ENCODE data around the gene ABCF1.

ABCF1 gene

GRCh38 chr6:30601436-30601814, 30.2 kb downstream of the ABCF1 start:
- DNase-seq (ENCODE audit: low read depth, low spot score) = no peak

GRCh38 chr6:30601815-30602641, 30.8 kb downstream of the ABCF1 start:
- DNase-seq (ENCODE audit: low read depth, low spot score) = no peak

DNA sequence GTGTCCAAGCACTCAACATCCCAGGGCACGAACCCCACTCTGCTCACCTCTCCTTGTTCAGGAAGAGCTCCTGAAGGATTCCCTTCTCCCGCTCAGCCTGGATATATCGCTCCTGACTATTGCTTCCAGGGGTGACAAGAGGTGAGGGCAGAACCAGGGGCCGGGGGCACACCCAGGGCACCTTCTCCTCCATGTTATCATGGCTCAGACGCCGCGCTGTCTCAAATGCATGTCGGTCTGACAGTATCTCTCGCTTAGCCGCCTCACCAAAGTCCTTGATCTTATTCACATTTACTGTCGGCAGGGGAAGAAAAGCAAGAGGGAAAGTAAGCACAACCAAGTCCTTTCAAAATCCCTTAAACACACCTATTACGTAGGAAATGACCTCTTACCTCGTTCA, 32.7 kb downstream of the ABCF1 start:
- DNase-seq (ENCODE audit: low read depth, low spot score) = no peak

DNA sequence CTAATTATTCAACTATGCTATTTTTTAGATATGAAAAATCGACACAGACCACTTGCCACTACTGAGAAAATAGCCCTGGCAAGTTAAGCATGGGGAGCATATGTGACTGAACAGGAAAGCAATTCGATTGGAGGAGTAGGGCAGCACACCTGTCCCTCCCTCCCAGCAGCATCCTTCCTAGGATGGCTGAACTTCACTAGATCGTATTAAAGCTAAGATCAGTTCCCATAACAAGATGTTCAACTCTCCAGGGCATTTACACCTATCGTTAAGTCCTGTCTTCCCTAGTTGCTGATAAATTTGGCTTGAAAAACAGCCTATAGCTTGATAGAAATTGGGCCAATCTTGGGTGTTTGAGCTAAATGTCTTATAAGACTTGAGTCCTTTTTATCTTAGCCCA, 38.8 kb downstream of the ABCF1 start:
- DNase-seq (ENCODE audit: low read depth, low spot score) = no peak

- DNase-seq (ENCODE audit: low read depth, low spot score) = no peak
Observed at GRCh38 chr6:30611150-30611855, 40.1 kb downstream of the ABCF1 start.

DNA sequence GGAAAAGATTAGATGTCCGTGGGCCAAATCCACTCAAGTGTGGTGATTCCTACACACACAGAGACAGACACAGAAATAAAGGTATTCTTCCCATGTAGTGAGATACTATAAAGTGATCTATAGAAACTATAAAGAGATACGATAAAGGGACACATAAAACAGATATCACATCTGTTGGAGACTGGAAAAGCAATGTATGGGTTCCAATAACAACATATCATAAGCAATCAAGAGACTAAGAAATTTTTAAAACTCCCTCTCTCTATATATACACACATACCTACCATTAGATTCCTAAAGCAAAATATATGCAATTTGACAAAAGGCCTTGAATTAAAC, 40.6 kb downstream of the ABCF1 start:
- DNase-seq (ENCODE audit: low read depth, low spot score) = no peak

DNA sequence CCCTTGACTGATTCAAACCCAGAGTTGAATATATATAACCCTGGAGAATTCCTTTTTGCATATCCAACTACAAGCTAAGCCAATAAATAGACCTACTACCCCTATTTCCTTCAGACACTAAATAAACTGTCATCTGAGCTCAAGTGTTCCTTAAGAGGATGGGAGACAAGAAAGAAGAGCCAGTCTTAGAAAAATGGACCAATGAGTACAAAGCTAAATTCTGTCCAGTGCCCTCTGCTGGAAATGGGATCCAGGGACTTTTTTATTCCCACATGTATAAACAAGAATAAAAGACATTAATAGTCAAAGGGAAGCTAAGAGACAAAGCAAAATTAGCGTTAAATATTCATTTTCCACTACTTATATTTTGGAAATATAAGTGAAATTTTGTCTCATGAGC, 41.0 kb downstream of the ABCF1 start:
- no peak for DNase-seq (ENCODE audit: low read depth, low spot score)

- DNase-seq (ENCODE audit: low read depth, low spot score) = no peak
Observed at GRCh38 chr6:30612687-30613248, 41.5 kb downstream of the ABCF1 start.

GRCh38 chr6:30613251-30614043, 42.2 kb downstream of the ABCF1 start:
- no peak for DNase-seq (ENCODE audit: low read depth, low spot score)

GRCh38 chr6:30614044-30614842, 43.0 kb downstream of the ABCF1 start:
- no peak for DNase-seq (ENCODE audit: low read depth, low spot score)

DNA sequence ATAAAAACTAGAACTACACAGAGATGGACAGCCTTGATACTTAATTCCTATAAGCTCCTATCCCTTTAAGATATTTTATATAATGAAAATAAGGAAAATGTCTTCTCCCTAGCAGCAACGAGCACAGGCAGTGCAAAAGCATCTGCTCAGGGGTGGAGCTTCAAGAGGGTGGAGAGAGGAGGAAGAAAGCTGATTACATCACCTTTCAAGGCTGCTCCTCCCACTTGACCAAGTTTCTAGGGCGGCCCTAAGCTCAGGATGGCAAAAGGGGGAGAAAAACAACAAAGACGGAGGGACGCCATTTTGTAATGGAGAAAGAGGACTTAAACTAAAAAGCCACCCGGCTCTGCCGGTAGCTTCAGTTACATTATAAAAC, 43.6 kb downstream of the ABCF1 start:
- peak; percentile 63 for DNase-seq (ENCODE audit: low read depth, low spot score)

- DNase-seq (ENCODE audit: low read depth, low spot score) = no peak
Observed at GRCh38 chr6:30615219-30615957, 44.1 kb downstream of the ABCF1 start.

GRCh38 chr6:30615958-30616810, 44.9 kb downstream of the ABCF1 start:
- DNase-seq (ENCODE audit: low read depth, low spot score) = no peak

GRCh38 chr6:30616811-30617564, 45.7 kb downstream of the ABCF1 start, which contains the start of gene PPP1R10:
PPP1R10 (minus strand) TSS chr6:30617243; CDS start chr6:30609944, 7,299 bp downstream.
- DNase-seq (ENCODE audit: low read depth, low spot score) = peak; percentile 96

DNA sequence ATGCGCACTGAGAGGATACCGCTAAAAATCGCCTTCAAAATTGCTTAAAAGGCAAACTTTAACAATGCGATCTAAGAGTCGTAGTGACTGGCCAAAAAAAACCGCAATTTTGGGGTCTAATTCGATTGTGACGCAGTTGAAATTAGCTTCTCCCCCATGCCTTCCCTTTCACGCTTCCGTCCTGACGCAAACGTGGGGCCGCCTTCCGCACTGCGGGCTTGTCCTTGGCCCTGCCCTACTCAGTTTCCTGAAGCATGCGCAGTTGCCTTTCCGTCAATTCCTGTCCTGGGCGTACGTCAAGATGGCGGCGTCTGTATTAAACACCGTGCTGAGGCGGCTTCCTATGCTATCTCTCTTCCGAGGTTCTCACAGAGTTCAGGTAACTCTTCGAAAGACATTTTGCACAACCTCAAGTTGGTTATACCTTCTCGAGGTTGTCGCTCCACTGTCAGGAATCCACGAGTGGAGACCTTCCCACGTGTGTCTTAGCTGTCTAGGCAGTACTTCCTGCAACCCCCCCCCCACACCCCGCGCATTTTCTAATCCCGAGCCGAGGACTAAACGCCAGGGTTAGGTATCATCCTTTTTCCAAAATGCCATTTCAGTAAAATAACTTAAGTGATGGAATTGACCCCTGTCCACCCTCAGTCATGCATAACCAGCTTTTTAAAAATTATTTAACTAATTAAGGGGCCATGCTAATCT, 46.5 kb downstream of the ABCF1 start, which contains the start of gene MRPS18B:
TSS of gene MRPS18B (plus strand) at position 276 of the 705 bp plus-strand sequence. CDS start at position 302, 26 bp downstream.
- peak; percentile 95 for DNase-seq (ENCODE audit: low read depth, low spot score)

- no peak for DNase-seq (ENCODE audit: low read depth, low spot score)
Observed at GRCh38 chr6:30618270-30618797, 47.1 kb downstream of the ABCF1 start.

DNA sequence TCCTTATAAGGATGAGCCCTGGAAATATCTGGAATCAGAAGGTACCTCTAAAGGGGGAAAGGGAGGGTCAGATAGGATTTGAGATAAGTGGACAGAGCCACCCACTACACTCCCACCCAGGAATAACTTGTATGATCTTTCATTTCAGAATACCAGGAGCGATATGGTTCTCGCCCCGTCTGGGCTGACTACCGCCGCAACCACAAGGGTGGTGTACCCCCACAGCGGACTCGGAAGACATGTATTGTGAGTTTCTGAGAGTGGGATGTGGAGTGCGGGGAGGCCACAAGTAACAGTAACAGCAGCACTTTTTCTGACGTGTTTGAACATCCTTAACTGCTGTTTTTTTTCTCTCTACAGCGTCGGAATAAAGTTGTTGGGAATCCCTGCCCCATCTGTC, 48.3 kb downstream of the ABCF1 start:
- no peak for DNase-seq (ENCODE audit: low read depth, low spot score)

DNA sequence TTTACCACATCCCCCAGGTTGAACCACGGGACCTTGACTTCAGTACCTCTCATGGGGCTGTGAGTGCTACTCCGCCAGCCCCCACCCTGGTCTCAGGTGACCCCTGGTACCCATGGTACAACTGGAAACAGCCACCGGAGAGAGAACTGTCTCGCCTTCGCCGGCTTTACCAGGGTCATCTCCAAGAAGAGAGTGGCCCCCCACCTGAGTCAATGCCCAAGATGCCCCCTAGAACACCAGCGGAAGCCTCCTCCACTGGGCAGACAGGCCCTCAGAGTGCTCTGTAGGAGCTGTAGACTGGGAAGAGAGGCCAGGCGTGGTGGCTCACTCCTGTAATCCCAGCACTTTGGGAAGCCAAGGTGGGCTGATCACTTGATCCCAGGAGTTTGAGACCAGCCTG, 54.3 kb downstream of the ABCF1 start:
- DNase-seq (ENCODE audit: low read depth, low spot score) = no peak
